ENCODE results near the gene MICB. TPM values are rescaled to one million over a fixed set of nuclear protein-coding genes. Genes with fewer than 3 reads are reported as not detected.
A peak's percentile ranks its signal among the peaks of the same experiment; 100 is the strongest.

The MICB gene
- total and polyA plus RNA-seq, 2 of the 8 experiments (the other 6 are each of a cell fraction or from before 2014, with no cell fraction given): 16.2 to 25.3 TPM

DNA sequence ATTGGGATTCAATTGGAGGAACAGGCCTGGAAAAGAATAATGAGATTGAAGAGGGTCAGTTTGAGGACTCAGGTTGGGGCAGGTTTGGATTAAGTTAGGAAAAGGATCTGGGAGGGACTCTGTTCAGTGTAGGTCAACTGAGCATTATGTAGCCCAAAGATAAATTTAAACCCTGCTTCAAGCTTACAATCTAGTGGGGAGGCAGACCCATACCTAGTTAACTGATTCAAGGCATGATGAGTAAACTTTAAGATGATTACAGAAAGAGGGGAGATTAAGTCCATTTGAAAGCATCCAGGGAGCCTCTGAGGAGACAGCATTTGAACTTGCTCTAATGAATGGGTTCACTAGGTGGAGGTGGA, 62.7 kb downstream of the MICB start:
- TF ChIP-seq GABPA (IDR thresholded peaks at IDR 0.05; ENCODE audit: borderline replicate concordance, insufficient read depth, low read length): no peak
- TF ChIP-seq, protein P1, sequence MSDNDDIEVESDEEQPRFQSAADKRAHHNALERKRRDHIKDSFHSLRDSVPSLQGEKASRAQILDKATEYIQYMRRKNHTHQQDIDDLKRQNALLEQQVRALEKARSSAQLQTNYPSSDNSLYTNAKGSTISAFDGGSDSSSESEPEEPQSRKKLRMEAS (IDR thresholded peaks at IDR 0.05): no peak
- no peak for TF ChIP-seq CBX8 (IDR thresholded peaks at IDR 0.05; ENCODE audit: borderline replicate concordance, low read depth, low read length)
- no peak for TF ChIP-seq TEAD4 (IDR thresholded peaks at IDR 0.05; ENCODE audit: low read depth, low read length)
- Histone ChIP-seq H3K79me2 (ENCODE audit: control insufficient read depth in 1 of 2, insufficient read depth in 2 of 2, low read length in 2 of 2) (no peaks in the 10 kb centered on the region), H2BK120ac (replicated peaks; ENCODE audit: low read depth, low read length) (no peak overlapping the region), H3K4me3 (ENCODE audit: extremely low read depth in 1 of 4, insufficient read depth in 2 of 4, low read depth in 3 of 4, low read length in 4 of 4) (no peak overlapping the region), H3K23me2 (ENCODE audit: low read depth, low read length) (no peaks in the 10 kb centered on the region), H3K27me3 (replicated peaks in 1 of 4; ENCODE audit: control insufficient read depth in 3 of 4, extremely low read depth in 1 of 4, insufficient read depth in 3 of 4, low read length in 3 of 4) (no peaks in the 10 kb centered on the region), H3K4me2 (ENCODE audit: insufficient read depth in 1 of 2, low read depth in 2 of 2, low read length in 2 of 2) (no peak overlapping the region), H4K91ac (replicated peaks; ENCODE audit: insufficient read length, low read length) (no peak overlapping the region), H3K9me3 (ENCODE audit: insufficient read depth in 2 of 2, low read depth in 1 of 2, low read length in 1 of 2) (no peaks in the 10 kb centered on the region), H2BK12ac (ENCODE audit: low read depth, low read length) (no peak overlapping the region), H3K79me1 (ENCODE audit: low read depth, low read length) (no peaks in the 10 kb centered on the region), H3K4me1 (replicated peaks in 1 of 4; ENCODE audit: control insufficient read depth in 3 of 4, insufficient read depth in 4 of 4, low read length in 3 of 4) (no peaks in the 10 kb centered on the region), H2BK15ac (ENCODE audit: low read length) (no peak overlapping the region), H2BK20ac (ENCODE audit: low read length) (no peak overlapping the region), H3K14ac (ENCODE audit: insufficient read length) (no peak overlapping the region), H3K23ac (ENCODE audit: insufficient read length) (no peak overlapping the region), H3K27ac (ENCODE audit: low read depth, low read length) (no peak overlapping the region), H4K8ac (ENCODE audit: extremely low read depth, insufficient read depth, low read length) (no peak overlapping the region), H2BK5ac (ENCODE audit: low read depth, low read length) (no peak overlapping the region), H2AFZ (ENCODE audit: low read length) (no peak overlapping the region), H3K36me3 (ENCODE audit: control insufficient read depth in 2 of 4, insufficient read depth in 4 of 4, low read length in 3 of 4) (peaks cover 2 to 15% (median 5%) of the 10 kb centered on the region in 4 experiments; a peak in 5 of 8 replicates), H3K18ac (ENCODE audit: extremely low read depth, low read length) (no peak overlapping the region), H3K56ac (replicated peaks; ENCODE audit: insufficient read length, low read depth, low read length) (no peak overlapping the region), H3K4ac (replicated peaks; ENCODE audit: insufficient read length, low read depth, low read length) (no peak overlapping the region), H4K5ac (ENCODE audit: insufficient read length, low read depth, low read length) (no peak overlapping the region), H2AK5ac (ENCODE audit: low read depth, low read length) (no peak overlapping the region), H4K20me1 (replicated peaks in 1 of 2; ENCODE audit: control insufficient read depth in 1 of 2, insufficient read depth in 2 of 2, low read length in 2 of 2) (no peaks in the 10 kb centered on the region), H3K9ac (replicated peaks in 1 of 4; ENCODE audit: extremely low read depth in 1 of 4, low read depth in 3 of 4, low read length in 3 of 4) (no peak overlapping the region)
- FAIRE-seq: no peak
- POLR2A ChIA-PET (ENCODE audit: partially characterized antibody): interaction anchor here (1.1 to 10.9 kb wide), 4 partner anchors 11 to 21 kb away, joined by 3 to 110 read pairs (median 6); partner anchors contain the start of genes DDX39B, LTB and TNF
- DNase-seq (ENCODE audit: low read depth in 1 of 2, low spot score in 2 of 2): no peak
- CTCF ChIA-PET (ENCODE audit: partially characterized antibody): interaction anchor here (2.3 to 24.7 kb wide), 2 partner anchors 14 to 41 kb away, joined by 5 to 613 read pairs; partner anchors contain the start of genes ATP6V1G2 and NCR3

Small RNA genes lying within 50 kb of the gene (small RNA-seq; reads per million reads assigned to genes)
- not detected for gene AL663061.1 (ENCODE audit: insufficient read depth)
- not detected for gene RF00019 (ENCODE audit: insufficient read depth)
- gene SNORD117 (ENCODE audit: insufficient read depth): 95.2 reads per million, percentile 97 among the genes with 10 or more reads in this experiment
- not detected for gene SNORD84 (ENCODE audit: insufficient read depth)

Other genes starting within 250 kb of the MICB start
- 245 and 251 TPM in 2 replicates for gene HLA-C, start 226.1 kb upstream of the MICB start, total RNA-seq (2021; fragmentation: NEBNext Ultra II Directional; extraction: Animal tissue kit (Norgen Biotek cat#: 25700))
- gene HLA-C, start 226.1 kb upstream of the MICB start, polyA plus RNA-seq (2011; rRNA removed): 360 and 430 TPM in 2 replicates
- gene HLA-B, start 141.0 kb upstream of the MICB start, total RNA-seq (2021; fragmentation: NEBNext Ultra II Directional; extraction: Animal tissue kit (Norgen Biotek cat#: 25700)): 129 and 154 TPM in 2 replicates
- gene HLA-B, start 141.0 kb upstream of the MICB start, polyA plus RNA-seq (2011; rRNA removed): 231 and 233 TPM in 2 replicates
- 11.3 and 12.5 TPM in 2 replicates for gene MICA, start 94.5 kb upstream of the MICB start, total RNA-seq (2021; fragmentation: NEBNext Ultra II Directional; extraction: Animal tissue kit (Norgen Biotek cat#: 25700))
- 16.3 and 17.0 TPM in 2 replicates for gene MICA, start 94.5 kb upstream of the MICB start, polyA plus RNA-seq (2011; rRNA removed)
- gene MCCD1, start 30.8 kb downstream of the MICB start, total RNA-seq (2021; fragmentation: NEBNext Ultra II Directional; extraction: Animal tissue kit (Norgen Biotek cat#: 25700)): not detected in 2 replicates
- not detected in 2 replicates for gene MCCD1, start 30.8 kb downstream of the MICB start, polyA plus RNA-seq (2011; rRNA removed)
- 780 and 794 TPM in 2 replicates for gene DDX39B, start 43.9 kb downstream of the MICB start, total RNA-seq (2021; fragmentation: NEBNext Ultra II Directional; extraction: Animal tissue kit (Norgen Biotek cat#: 25700))
- gene DDX39B, start 43.9 kb downstream of the MICB start, polyA plus RNA-seq (2011; rRNA removed): 896 and 1,164 TPM in 2 replicates
- gene ATP6V1G2, start 48.5 kb downstream of the MICB start, total RNA-seq (2021; fragmentation: NEBNext Ultra II Directional; extraction: Animal tissue kit (Norgen Biotek cat#: 25700)): 2.9 and 3.0 TPM in 2 replicates
- 5.1 and 5.7 TPM in 2 replicates for gene ATP6V1G2, start 48.5 kb downstream of the MICB start, polyA plus RNA-seq (2011; rRNA removed)
- gene NFKBIL1, start 49.5 kb downstream of the MICB start, total RNA-seq (2021; fragmentation: NEBNext Ultra II Directional; extraction: Animal tissue kit (Norgen Biotek cat#: 25700)): 10.8 and 11.2 TPM in 2 replicates
- 7.5 and 17.0 TPM in 2 replicates for gene NFKBIL1, start 49.5 kb downstream of the MICB start, polyA plus RNA-seq (2011; rRNA removed)
- gene LTA, start 74.1 kb downstream of the MICB start, total RNA-seq (2021; fragmentation: NEBNext Ultra II Directional; extraction: Animal tissue kit (Norgen Biotek cat#: 25700)): not detected in 2 replicates
- gene LTA, start 74.1 kb downstream of the MICB start, polyA plus RNA-seq (2011; rRNA removed): not detected in 2 replicates
- not detected in 2 replicates for gene TNF, start 77.4 kb downstream of the MICB start, total RNA-seq (2021; fragmentation: NEBNext Ultra II Directional; extraction: Animal tissue kit (Norgen Biotek cat#: 25700))
- not detected in 2 replicates for gene TNF, start 77.4 kb downstream of the MICB start, polyA plus RNA-seq (2011; rRNA removed)
- 0.43 TPM in 1 of 2 replicates, not detected in the other for gene LTB, start 84.3 kb downstream of the MICB start, total RNA-seq (2021; fragmentation: NEBNext Ultra II Directional; extraction: Animal tissue kit (Norgen Biotek cat#: 25700))
- 0.47 and 0.77 TPM in 2 replicates for gene LTB, start 84.3 kb downstream of the MICB start, polyA plus RNA-seq (2011; rRNA removed)
- not detected in 2 replicates for gene LST1, start 88.1 kb downstream of the MICB start, total RNA-seq (2021; fragmentation: NEBNext Ultra II Directional; extraction: Animal tissue kit (Norgen Biotek cat#: 25700))
- gene LST1, start 88.1 kb downstream of the MICB start, polyA plus RNA-seq (2011; rRNA removed): 0.25 TPM in 1 of 2 replicates, not detected in the other
- not detected in 2 replicates for gene NCR3, start 94.9 kb downstream of the MICB start, total RNA-seq (2021; fragmentation: NEBNext Ultra II Directional; extraction: Animal tissue kit (Norgen Biotek cat#: 25700))
- 0.67 and 0.72 TPM in 2 replicates for gene NCR3, start 94.9 kb downstream of the MICB start, polyA plus RNA-seq (2011; rRNA removed)
- 7.5 and 9.8 TPM in 2 replicates for gene AIF1, start 117.1 kb downstream of the MICB start, total RNA-seq (2021; fragmentation: NEBNext Ultra II Directional; extraction: Animal tissue kit (Norgen Biotek cat#: 25700))
- gene AIF1, start 117.1 kb downstream of the MICB start, polyA plus RNA-seq (2011; rRNA removed): 3.7 and 6.3 TPM in 2 replicates
- 300 and 303 TPM in 2 replicates for gene PRRC2A, start 122.6 kb downstream of the MICB start, total RNA-seq (2021; fragmentation: NEBNext Ultra II Directional; extraction: Animal tissue kit (Norgen Biotek cat#: 25700))
- gene PRRC2A, start 122.6 kb downstream of the MICB start, polyA plus RNA-seq (2011; rRNA removed): 118 and 203 TPM in 2 replicates
- 325 and 354 TPM in 2 replicates for gene BAG6, start 154.5 kb downstream of the MICB start, total RNA-seq (2021; fragmentation: NEBNext Ultra II Directional; extraction: Animal tissue kit (Norgen Biotek cat#: 25700))
- 199 and 291 TPM in 2 replicates for gene BAG6, start 154.5 kb downstream of the MICB start, polyA plus RNA-seq (2011; rRNA removed)
- 3.4 and 3.8 TPM in 2 replicates for gene APOM, start 157.7 kb downstream of the MICB start, total RNA-seq (2021; fragmentation: NEBNext Ultra II Directional; extraction: Animal tissue kit (Norgen Biotek cat#: 25700))
- gene APOM, start 157.7 kb downstream of the MICB start, polyA plus RNA-seq (2011; rRNA removed): 9.2 and 12.0 TPM in 2 replicates
- gene C6orf47, start 162.6 kb downstream of the MICB start, total RNA-seq (2021; fragmentation: NEBNext Ultra II Directional; extraction: Animal tissue kit (Norgen Biotek cat#: 25700)): 14.6 and 15.6 TPM in 2 replicates
- 4.7 and 7.2 TPM in 2 replicates for gene C6orf47, start 162.6 kb downstream of the MICB start, polyA plus RNA-seq (2011; rRNA removed)
- 24.5 and 26.9 TPM in 2 replicates for gene GPANK1, start 166.9 kb downstream of the MICB start, total RNA-seq (2021; fragmentation: NEBNext Ultra II Directional; extraction: Animal tissue kit (Norgen Biotek cat#: 25700))
- gene GPANK1, start 166.9 kb downstream of the MICB start, polyA plus RNA-seq (2011; rRNA removed): 30.2 and 33.2 TPM in 2 replicates
- gene CSNK2B, start 167.9 kb downstream of the MICB start, total RNA-seq (2021; fragmentation: NEBNext Ultra II Directional; extraction: Animal tissue kit (Norgen Biotek cat#: 25700)): 192 and 208 TPM in 2 replicates
- 147 and 169 TPM in 2 replicates for gene CSNK2B, start 167.9 kb downstream of the MICB start, polyA plus RNA-seq (2011; rRNA removed)
- gene LY6G5B, start 171.8 kb downstream of the MICB start, total RNA-seq (2021; fragmentation: NEBNext Ultra II Directional; extraction: Animal tissue kit (Norgen Biotek cat#: 25700)): 12.1 and 12.6 TPM in 2 replicates
- 9.5 and 10.6 TPM in 2 replicates for gene LY6G5B, start 171.8 kb downstream of the MICB start, polyA plus RNA-seq (2011; rRNA removed)
- gene LY6G5C, start 182.9 kb downstream of the MICB start, total RNA-seq (2021; fragmentation: NEBNext Ultra II Directional; extraction: Animal tissue kit (Norgen Biotek cat#: 25700)): 1.1 and 1.2 TPM in 2 replicates
- gene LY6G5C, start 182.9 kb downstream of the MICB start, polyA plus RNA-seq (2011; rRNA removed): 1.8 and 2.1 TPM in 2 replicates
- gene ABHD16A, start 205.2 kb downstream of the MICB start, total RNA-seq (2021; fragmentation: NEBNext Ultra II Directional; extraction: Animal tissue kit (Norgen Biotek cat#: 25700)): 29.3 and 32.9 TPM in 2 replicates
- 40.2 and 49.6 TPM in 2 replicates for gene ABHD16A, start 205.2 kb downstream of the MICB start, polyA plus RNA-seq (2011; rRNA removed)
- gene LY6G6F, start 208.7 kb downstream of the MICB start, total RNA-seq (2021; fragmentation: NEBNext Ultra II Directional; extraction: Animal tissue kit (Norgen Biotek cat#: 25700)): not detected in 2 replicates
- not detected in 2 replicates for gene LY6G6F, start 208.7 kb downstream of the MICB start, polyA plus RNA-seq (2011; rRNA removed)
- not detected in 2 replicates for gene LY6G6D, start 217.2 kb downstream of the MICB start, total RNA-seq (2021; fragmentation: NEBNext Ultra II Directional; extraction: Animal tissue kit (Norgen Biotek cat#: 25700))
- 0.74 and 1.8 TPM in 2 replicates for gene LY6G6D, start 217.2 kb downstream of the MICB start, polyA plus RNA-seq (2011; rRNA removed)
- 0.33 TPM in 1 of 2 replicates, not detected in the other for gene LY6G6C, start 223.6 kb downstream of the MICB start, total RNA-seq (2021; fragmentation: NEBNext Ultra II Directional; extraction: Animal tissue kit (Norgen Biotek cat#: 25700))
- gene LY6G6C, start 223.6 kb downstream of the MICB start, polyA plus RNA-seq (2011; rRNA removed): 0.23 and 0.49 TPM in 2 replicates
- gene MPIG6B, start 225.2 kb downstream of the MICB start, total RNA-seq (2021; fragmentation: NEBNext Ultra II Directional; extraction: Animal tissue kit (Norgen Biotek cat#: 25700)): not detected in 2 replicates
- gene MPIG6B, start 225.2 kb downstream of the MICB start, polyA plus RNA-seq (2011; rRNA removed): 0.18 and 0.33 TPM in 2 replicates
- gene DDAH2, start 231.2 kb downstream of the MICB start, total RNA-seq (2021; fragmentation: NEBNext Ultra II Directional; extraction: Animal tissue kit (Norgen Biotek cat#: 25700)): 53.3 and 55.5 TPM in 2 replicates
- 73.5 and 104 TPM in 2 replicates for gene DDAH2, start 231.2 kb downstream of the MICB start, polyA plus RNA-seq (2011; rRNA removed)
- gene CLIC1, start 238.4 kb downstream of the MICB start, total RNA-seq (2021; fragmentation: NEBNext Ultra II Directional; extraction: Animal tissue kit (Norgen Biotek cat#: 25700)): 250 and 259 TPM in 2 replicates
- 236 and 277 TPM in 2 replicates for gene CLIC1, start 238.4 kb downstream of the MICB start, polyA plus RNA-seq (2011; rRNA removed)
- gene MSH5, start 241.9 kb downstream of the MICB start, total RNA-seq (2021; fragmentation: NEBNext Ultra II Directional; extraction: Animal tissue kit (Norgen Biotek cat#: 25700)): 21.3 and 25.3 TPM in 2 replicates
- gene MSH5, start 241.9 kb downstream of the MICB start, polyA plus RNA-seq (2011; rRNA removed): 26.5 and 34.5 TPM in 2 replicates